Measurements from ENCODE around the gene RPA1.

GRCh38 chr17:1800240-1800639 is 29.6 kb upstream of the RPA1 start:
- no peak for TF ChIP-seq RNF2 (IDR thresholded peaks at IDR 0.05; ENCODE audit: borderline replicate concordance, low read depth, low read length, missing control alignments, poor library complexity, severe bottlenecking)
- no peak for TF ChIP-seq RAD21 (IDR thresholded peaks at IDR 0.05 in 1 of 2, conservative IDR thresholded peaks at IDR 0.05 in 1 of 2; ENCODE audit: low read depth in 2 of 2, low read length in 2 of 2)
- TF ChIP-seq HDAC2 (IDR thresholded peaks at IDR 0.05; ENCODE audit: borderline replicate concordance in 1 of 2, low read depth in 2 of 2, low read length in 2 of 2), result no peak
- TF ChIP-seq POLR2A (IDR thresholded peaks at IDR 0.05; ENCODE audit: control extremely low read depth in 1 of 2, low read depth in 2 of 2, low read length in 2 of 2), result no peak
- TF ChIP-seq CTCF (IDR thresholded peaks at IDR 0.05; ENCODE audit: control extremely low read depth in 1 of 3, insufficient read depth in 1 of 3, low read depth in 1 of 3, low read length in 3 of 3), result no peak
- TF ChIP-seq GABPA (IDR thresholded peaks at IDR 0.05; ENCODE audit: borderline replicate concordance, insufficient read depth, low read length), result no peak
- no peak for TF ChIP-seq SIRT6 (IDR thresholded peaks at IDR 0.05; ENCODE audit: low read length)
- TF ChIP-seq FOSL1 (IDR thresholded peaks at IDR 0.05; ENCODE audit: insufficient read depth, low read depth, low read length), result no peak
- TF ChIP-seq, protein P1, sequence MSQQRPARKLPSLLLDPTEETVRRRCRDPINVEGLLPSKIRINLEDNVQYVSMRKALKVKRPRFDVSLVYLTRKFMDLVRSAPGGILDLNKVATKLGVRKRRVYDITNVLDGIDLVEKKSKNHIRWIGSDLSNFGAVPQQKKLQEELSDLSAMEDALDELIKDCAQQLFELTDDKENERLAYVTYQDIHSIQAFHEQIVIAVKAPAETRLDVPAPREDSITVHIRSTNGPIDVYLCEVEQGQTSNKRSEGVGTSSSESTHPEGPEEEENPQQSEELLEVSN (IDR thresholded peaks at IDR 0.05), result no peak
- no peak for TF ChIP-seq SIN3A (conservative IDR thresholded peaks at IDR 0.05 in 1 of 2, IDR thresholded peaks at IDR 0.05 in 1 of 2; ENCODE audit: low read depth in 1 of 2, low read length in 2 of 2)
- TF ChIP-seq POLR2AphosphoS5 (IDR thresholded peaks at IDR 0.05; ENCODE audit: low read depth, low read length), result no peak
- TF ChIP-seq JUND (IDR thresholded peaks at IDR 0.05; ENCODE audit: low read length), result no peak
- no peak for TF ChIP-seq SIX5 (IDR thresholded peaks at IDR 0.05; ENCODE audit: low read depth, low read length)
- TF ChIP-seq RFX5 (IDR thresholded peaks at IDR 0.05; ENCODE audit: borderline replicate concordance, low read depth, low read length), result no peak

Data from H1 (cell line).